Sigmoid colon (tissue), 7 donors: ENCODE measurements around the gene METTL24. TPM values are rescaled to one million over a fixed set of nuclear protein-coding genes. Genes with fewer than 3 reads are reported as not detected.

Experiments
- DNase-seq: peaks from one replicate; pipeline ENCODE4 v3.0.0-alpha.2; 2019
- H3K27ac ChIP-seq, 4 donors: fragments of 200-600 bp; sonication (generic); one replicate each; pipeline ENCODE4 v1.5.1; 2016 to 2019; ENCODE audit warnings: mild to moderate bottlenecking in 1 of 4
- H3K27me3 ChIP-seq, 3 donors: fragments of 200-600 bp; sonication (generic); one replicate each; pipeline ENCODE4 v1.5.1; 2019; ENCODE audit warnings: mild to moderate bottlenecking in 1 of 3
- H3K36me3 ChIP-seq, 4 donors: fragments of 200-600 bp; sonication (generic); one replicate each; pipeline ENCODE4 v1.5.1; 2016 to 2019
- H3K4me1 ChIP-seq, 4 donors: fragments of 200-600 bp; sonication (generic); one replicate each; pipeline ENCODE4 v1.5.1; 2017 to 2019
- H3K4me3 ChIP-seq, 4 donors: fragments of 200-600 bp; sonication (generic); one replicate each; pipeline ENCODE4 v1.5.1; 2017 to 2019; ENCODE audit warnings: mild to moderate bottlenecking in 2 of 4, moderate library complexity in 1 of 4
- H3K9me3 ChIP-seq, 4 donors: fragments of 200-600 bp in 3 of 4; sonication (generic) in 3 of 4; one replicate each; pipeline versions ENCODE4 v1.5.1 to v1.6.1; 2013 to 2019
- CTCF ChIP-seq, 4 experiments: fragments of 450-650 bp in 3 of 4; fragments of 200-600 bp in 1 of 4; IDR thresholded peaks; one replicate each; pipeline ENCODE4 v1.5.1; 2016 to 2019; ENCODE audit warnings: antibody characterized with exemption in 4 of 4, mild to moderate bottlenecking in 3 of 4, moderate library complexity in 2 of 4
- EP300 ChIP-seq, 4 donors: sonication (generic); formaldehyde crosslinking; IDR thresholded peaks; one replicate each; pipeline ENCODE4 v1.6.1; 2017; ENCODE audit warnings: antibody characterized with exemption in 4 of 4
- POLR2A ChIP-seq, 2 donors: fragments of 450-650 bp; IDR thresholded peaks; one replicate each; pipeline ENCODE4 v1.6.1; 2016; ENCODE audit warnings: antibody characterized with exemption in 2 of 2, mild to moderate bottlenecking in 2 of 2, moderate library complexity in 2 of 2
- POLR2AphosphoS5 ChIP-seq, 4 donors: sonication (generic); formaldehyde crosslinking; IDR thresholded peaks; one replicate each; pipeline ENCODE4 v1.6.1; 2017; ENCODE audit warnings: antibody characterized with exemption in 4 of 4
- WGBS, 2 donors: extraction: QIAGEN DNeasy Blood & Tissue Kit; methylation state at CpG; one replicate each; pipeline ENCODE4 v1.1.7; 2013; 5-methylcytosine and 5-hydroxymethylcytosine counted together
- intact Hi-C: fragments of 100-400 bp; cut with DNase I; formaldehyde crosslinking; loops from one replicate; pipeline ENCODE4 v1.15.1; 2023
- polyA plus RNA-seq, 3 donors: library from polyadenylated mRNA; stranded (reverse); fragments of 200-250 nt; gene quantifications; one replicate each; pipeline ENCODE4 v1.2.3, GENCODE V29; 2013
- total RNA-seq, 4 donors: library from RNA; depleted of rRNA; stranded (reverse); fragments of >200 nt; gene quantifications; one replicate each; pipeline ENCODE4 v1.1.0, GENCODE V29; 2016
- donor health status: healthy with polysubstance abuse.
- donor health status: Bipolar disorder and iron deficiency.
- donor health status: healthy.

The METTL24 gene
- total and polyA plus RNA-seq, 7 donors = 0.76 to 41.3 (median 38.8) TPM; not detected in 2

- H3K27ac ChIP-seq = peak overlapping the region in 1 of 4 donors; percentile 42
- peaks cover 0 to 11% (median 5%) of the 10 kb centered on the region in 4 donors for H3K4me1 ChIP-seq
- H3K36me3 ChIP-seq = peaks cover 0 to 3% (median 0%) of the 10 kb centered on the region in 4 donors
- TF ChIP-seq POLR2AphosphoS5 (IDR thresholded peaks at IDR 0.05) = no peak
- no peak for TF ChIP-seq POLR2A (IDR thresholded peaks at IDR 0.05)
- no peak for TF ChIP-seq EP300 (IDR thresholded peaks at IDR 0.05)
- TF ChIP-seq CTCF (IDR thresholded peaks at IDR 0.05) = no peak
- no peaks in the 10 kb centered on the region for H3K9me3 ChIP-seq
- H3K4me3 ChIP-seq = no peak overlapping the region
- no peaks in the 10 kb centered on the region for H3K27me3 ChIP-seq
- intact Hi-C loops = no loop called here
- WGBS, 2 donors = 86 to 93% methylated on average over 2 of the region's 2 CpGs
- no peak for DNase-seq
These were observed 88.5 kb downstream of the METTL24 start for GRCh38 chr6:110269623-110270022.

- DNase-seq = no peak
- H3K9me3 ChIP-seq = no peaks in the 10 kb centered on the region
- intact Hi-C loops = no loop called here
- TF ChIP-seq EP300 (IDR thresholded peaks at IDR 0.05) = no peak
- TF ChIP-seq POLR2A (IDR thresholded peaks at IDR 0.05) = no peak
- TF ChIP-seq CTCF (IDR thresholded peaks at IDR 0.05) = no peak
- TF ChIP-seq POLR2AphosphoS5 (IDR thresholded peaks at IDR 0.05) = no peak
- no peaks in the 10 kb centered on the region for H3K27me3 ChIP-seq
- no peak overlapping the region for H3K4me3 ChIP-seq
- no peak overlapping the region for H3K27ac ChIP-seq
- peaks cover 0 to 3% (median 0%) of the 10 kb centered on the region in 4 donors for H3K36me3 ChIP-seq
- H3K4me1 ChIP-seq = peaks cover 0 to 11% (median 5%) of the 10 kb centered on the region in 4 donors
These were observed 91.2 kb downstream of the METTL24 start for GRCh38 chr6:110266996-110267395.

GRCh38 chr6:110265273-110265672 lies 92.9 kb downstream of the METTL24 start:
- peaks cover 0 to 3% (median 0%) of the 10 kb centered on the region in 4 donors for H3K36me3 ChIP-seq
- H3K4me3 ChIP-seq = no peak overlapping the region
- 82 to 86% methylated on average over 3 of the region's 3 CpGs for WGBS, 2 donors
- TF ChIP-seq CTCF (IDR thresholded peaks at IDR 0.05) = no peak
- no peak for TF ChIP-seq POLR2A (IDR thresholded peaks at IDR 0.05)
- no peak for TF ChIP-seq POLR2AphosphoS5 (IDR thresholded peaks at IDR 0.05)
- no peaks in the 10 kb centered on the region for H3K27me3 ChIP-seq
- no peaks in the 10 kb centered on the region for H3K9me3 ChIP-seq
- no peak overlapping the region for H3K27ac ChIP-seq
- peaks cover 0 to 9% (median 5%) of the 10 kb centered on the region in 4 donors for H3K4me1 ChIP-seq
- intact Hi-C loops = no loop called here
- DNase-seq = no peak

- 75 to 90% methylated on average over 2 of the region's 2 CpGs for WGBS, 2 donors
- H3K9me3 ChIP-seq = no peaks in the 10 kb centered on the region
- no peaks in the 10 kb centered on the region for H3K27me3 ChIP-seq
- no peak overlapping the region for H3K27ac ChIP-seq
- no peaks in the 10 kb centered on the region for H3K4me1 ChIP-seq
- peaks cover 0 to 8% (median 2%) of the 10 kb centered on the region in 4 donors for H3K36me3 ChIP-seq
- intact Hi-C loops = no loop called here
- no peak for TF ChIP-seq CTCF (IDR thresholded peaks at IDR 0.05)
- no peak for TF ChIP-seq POLR2AphosphoS5 (IDR thresholded peaks at IDR 0.05)
- TF ChIP-seq EP300 (IDR thresholded peaks at IDR 0.05) = no peak
- no peak for TF ChIP-seq POLR2A (IDR thresholded peaks at IDR 0.05)
- DNase-seq = no peak
- H3K4me3 ChIP-seq = no peak overlapping the region
These were observed 101.8 kb downstream of the METTL24 start for GRCh38 chr6:110256366-110256765.

GRCh38 chr6:110255211-110255750 lies 102.9 kb downstream of the METTL24 start:
- intact Hi-C loops = no loop called here
- no peaks in the 10 kb centered on the region for H3K4me1 ChIP-seq
- DNase-seq = no peak
- H3K27me3 ChIP-seq = no peaks in the 10 kb centered on the region
- H3K9me3 ChIP-seq = no peaks in the 10 kb centered on the region
- peaks cover 0 to 8% (median 2%) of the 10 kb centered on the region in 4 donors for H3K36me3 ChIP-seq
- WGBS, 2 donors = 12 to 32% methylated on average over 5 of the region's 5 CpGs
- no peak for TF ChIP-seq EP300 (IDR thresholded peaks at IDR 0.05)
- TF ChIP-seq POLR2A (IDR thresholded peaks at IDR 0.05) = no peak
- TF ChIP-seq CTCF (IDR thresholded peaks at IDR 0.05) = no peak
- TF ChIP-seq POLR2AphosphoS5 (IDR thresholded peaks at IDR 0.05) = no peak
- H3K27ac ChIP-seq = no peak overlapping the region
- H3K4me3 ChIP-seq = no peak overlapping the region
